MCF 10A (cell line): ENCODE measurements around the gene DUSP22. TPM values are rescaled to one million over a fixed set of nuclear protein-coding genes. Genes with fewer than 3 reads are reported as not detected.

Source experiments
- BruUV-seq: library from RNA; stranded (reverse); fragments of 400-500 nt; replicated peaks from 2 replicates; lab custom pipeline; 2021; lab: Mats Ljungman, UMichigan
- CTCF ChIA-PET: fragments of 300-600 bp; sonication (Branson Sonifier 250); formaldehyde crosslinking; extraction: SDS; loops from one replicate; lab custom pipeline; 2021; ENCODE audit warnings: antibody characterized with exemption, inconsistent platforms; lab: Yijun Ruan, JAX
- POLR2A ChIA-PET: fragments of 300-600, 350-650 bp; sonication (Branson Sonifier 250); formaldehyde crosslinking; extraction: SDS; loops from one replicate; lab custom pipeline; 2020; ENCODE audit warnings: antibody characterized with exemption, inconsistent platforms; lab: Yijun Ruan, JAX
- DNase-seq: peaks from one replicate; pipeline ENCODE4 v3.0.0-alpha.2; 2018; ENCODE audit not compliant: unreplicated experiment
- H3K27ac Mint-ChIP-seq: one replicate; pipeline ENCODE4 v1.8.0; 2022; ENCODE audit warnings: mild to moderate bottlenecking, low read depth, mixed read lengths; ENCODE audit not compliant: unreplicated experiment
- H3K27me3 Mint-ChIP-seq: one replicate; pipeline ENCODE4 v1.8.0; 2022; ENCODE audit warnings: mixed read lengths; ENCODE audit not compliant: insufficient read depth, unreplicated experiment
- H3K36me3 Mint-ChIP-seq: one replicate; pipeline ENCODE4 v1.8.0; 2022; ENCODE audit warnings: mild to moderate bottlenecking, moderate library complexity, mixed read lengths; ENCODE audit not compliant: insufficient read depth, unreplicated experiment
- H3K4me1 Mint-ChIP-seq: one replicate; pipeline ENCODE4 v1.8.0; 2022; ENCODE audit warnings: mixed read lengths; ENCODE audit not compliant: insufficient read depth, unreplicated experiment
- H3K4me3 Mint-ChIP-seq: one replicate; pipeline ENCODE4 v1.8.0; 2022; ENCODE audit warnings: mild to moderate bottlenecking, moderate library complexity, mixed read lengths; ENCODE audit not compliant: unreplicated experiment
- H3K9me3 Mint-ChIP-seq: one replicate; pipeline ENCODE4 v1.8.0; 2022; ENCODE audit warnings: mixed read lengths; ENCODE audit not compliant: unreplicated experiment
- intact Hi-C: fragments of 100-400 bp; cut with micrococcal nuclease; formaldehyde crosslinking; loops from 2 replicates; pipeline ENCODE4 v1.14.1; 2022
- total RNA-seq: library from RNA; stranded (reverse); gene quantifications from 2 replicates; pipeline ENCODE4 v1.2.3, GENCODE V29; 2022
- TF ChIP-seq, protein P1 (sequence below): fragments of 200-600 bp; IDR thresholded peaks from one replicate; pipeline ENCODE4 v1.8.0; 2022; ENCODE audit warnings: antibody characterized with exemption, mild to moderate bottlenecking; ENCODE audit not compliant: unreplicated experiment

The DUSP22 gene
- total RNA-seq, 1 experiment from 2014 or later = 29.4 TPM

DNA sequence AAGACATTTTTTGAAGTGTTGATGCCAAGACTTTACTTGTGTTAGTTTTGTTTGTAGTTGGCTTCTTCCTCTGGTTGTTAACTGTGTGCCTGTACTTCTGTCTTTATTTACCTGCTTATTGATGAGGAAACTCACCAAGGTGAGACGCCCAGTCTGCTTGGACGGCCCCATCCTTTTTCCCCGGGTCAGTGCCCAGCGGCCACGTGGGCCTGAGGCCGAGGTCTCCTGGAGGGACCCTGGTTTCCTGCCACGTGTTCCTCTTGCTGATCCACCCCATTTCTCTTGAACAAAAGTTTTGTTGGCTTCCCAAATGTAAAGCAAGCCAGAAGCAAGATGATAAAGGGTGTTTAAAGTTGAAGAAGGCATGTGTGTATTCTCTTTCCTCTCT is 24.8 kb downstream of the DUSP22 start:
- H3K4me3 Mint-ChIP-seq = no peak overlapping the region
- POLR2A ChIA-PET = interaction anchor here (0.7 to 1.5 kb wide), 3 partner anchors 11 to 16 kb away, joined by 3 read pairs; no protein-coding TSS in a partner anchor
- intact Hi-C loops = no loop called here
- no peak overlapping the region for H3K27ac Mint-ChIP-seq
- BruUV-seq = no TSS peak
- TF ChIP-seq, protein P1, sequence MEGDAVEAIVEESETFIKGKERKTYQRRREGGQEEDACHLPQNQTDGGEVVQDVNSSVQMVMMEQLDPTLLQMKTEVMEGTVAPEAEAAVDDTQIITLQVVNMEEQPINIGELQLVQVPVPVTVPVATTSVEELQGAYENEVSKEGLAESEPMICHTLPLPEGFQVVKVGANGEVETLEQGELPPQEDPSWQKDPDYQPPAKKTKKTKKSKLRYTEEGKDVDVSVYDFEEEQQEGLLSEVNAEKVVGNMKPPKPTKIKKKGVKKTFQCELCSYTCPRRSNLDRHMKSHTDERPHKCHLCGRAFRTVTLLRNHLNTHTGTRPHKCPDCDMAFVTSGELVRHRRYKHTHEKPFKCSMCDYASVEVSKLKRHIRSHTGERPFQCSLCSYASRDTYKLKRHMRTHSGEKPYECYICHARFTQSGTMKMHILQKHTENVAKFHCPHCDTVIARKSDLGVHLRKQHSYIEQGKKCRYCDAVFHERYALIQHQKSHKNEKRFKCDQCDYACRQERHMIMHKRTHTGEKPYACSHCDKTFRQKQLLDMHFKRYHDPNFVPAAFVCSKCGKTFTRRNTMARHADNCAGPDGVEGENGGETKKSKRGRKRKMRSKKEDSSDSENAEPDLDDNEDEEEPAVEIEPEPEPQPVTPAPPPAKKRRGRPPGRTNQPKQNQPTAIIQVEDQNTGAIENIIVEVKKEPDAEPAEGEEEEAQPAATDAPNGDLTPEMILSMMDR = no peak
- peaks cover 4% of the 10 kb centered on the region for H3K36me3 Mint-ChIP-seq
- DNase-seq = no peak
- CTCF ChIA-PET = interaction anchor here (1.2 kb wide), 1 partner anchor 129 kb away, joined by 3 read pairs; no protein-coding TSS in a partner anchor
- H3K9me3 Mint-ChIP-seq = peaks cover 7% of the 10 kb centered on the region
- H3K4me1 Mint-ChIP-seq = no peaks in the 10 kb centered on the region
- H3K27me3 Mint-ChIP-seq = no peaks in the 10 kb centered on the region

DNA sequence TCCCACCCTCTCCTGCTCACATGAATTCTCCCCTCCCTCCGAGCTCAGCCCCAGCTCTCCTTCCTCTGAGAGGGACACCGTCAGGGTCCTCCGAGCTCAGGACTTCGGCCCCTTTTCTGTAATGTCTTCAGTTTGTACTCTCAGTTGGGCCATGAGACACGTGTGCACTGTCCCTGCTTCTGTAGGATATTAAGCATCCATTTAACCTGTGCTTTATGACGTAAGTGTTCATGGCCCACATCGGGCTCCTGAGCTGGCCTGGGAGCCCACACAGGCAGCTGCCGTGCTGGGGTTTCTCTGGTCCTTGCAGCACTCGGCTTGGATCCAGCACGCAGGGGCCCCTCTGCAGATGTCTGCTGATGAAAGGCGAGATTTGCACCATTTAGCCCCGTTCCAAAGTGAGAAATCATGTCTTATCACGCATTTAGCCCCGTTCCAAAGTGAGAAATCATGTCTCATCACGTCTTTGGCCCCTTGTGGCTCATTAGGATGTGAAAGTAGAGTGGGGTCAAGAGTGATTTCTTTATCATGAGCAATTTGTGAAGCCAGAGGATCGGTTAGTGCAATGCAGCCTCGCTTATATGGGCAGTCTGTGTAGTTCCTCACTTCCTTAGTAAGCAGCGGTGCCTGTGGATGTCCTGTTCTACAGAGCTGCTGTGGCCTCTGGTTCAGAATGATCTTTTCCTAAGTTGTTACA is 25.3 kb downstream of the DUSP22 start:
- H3K4me1 Mint-ChIP-seq = no peaks in the 10 kb centered on the region
- TF ChIP-seq, protein P1 = no peak
- no peak for DNase-seq
- intact Hi-C loops = no loop called here
- POLR2A ChIA-PET = interaction anchor here (1.1 to 1.5 kb wide), 3 partner anchors 11 to 129 kb away, joined by 3 read pairs; no protein-coding TSS in a partner anchor
- H3K27ac Mint-ChIP-seq = no peak overlapping the region
- H3K27me3 Mint-ChIP-seq = no peaks in the 10 kb centered on the region
- peaks cover 4% of the 10 kb centered on the region for H3K36me3 Mint-ChIP-seq
- CTCF ChIA-PET = interaction anchor here (0.8 to 1.2 kb wide), 2 partner anchors 91 to 129 kb away, joined by 3 read pairs; no protein-coding TSS in a partner anchor
- no TSS peak for BruUV-seq
- H3K4me3 Mint-ChIP-seq = no peak overlapping the region
- H3K9me3 Mint-ChIP-seq = peaks cover 7% of the 10 kb centered on the region

DNA sequence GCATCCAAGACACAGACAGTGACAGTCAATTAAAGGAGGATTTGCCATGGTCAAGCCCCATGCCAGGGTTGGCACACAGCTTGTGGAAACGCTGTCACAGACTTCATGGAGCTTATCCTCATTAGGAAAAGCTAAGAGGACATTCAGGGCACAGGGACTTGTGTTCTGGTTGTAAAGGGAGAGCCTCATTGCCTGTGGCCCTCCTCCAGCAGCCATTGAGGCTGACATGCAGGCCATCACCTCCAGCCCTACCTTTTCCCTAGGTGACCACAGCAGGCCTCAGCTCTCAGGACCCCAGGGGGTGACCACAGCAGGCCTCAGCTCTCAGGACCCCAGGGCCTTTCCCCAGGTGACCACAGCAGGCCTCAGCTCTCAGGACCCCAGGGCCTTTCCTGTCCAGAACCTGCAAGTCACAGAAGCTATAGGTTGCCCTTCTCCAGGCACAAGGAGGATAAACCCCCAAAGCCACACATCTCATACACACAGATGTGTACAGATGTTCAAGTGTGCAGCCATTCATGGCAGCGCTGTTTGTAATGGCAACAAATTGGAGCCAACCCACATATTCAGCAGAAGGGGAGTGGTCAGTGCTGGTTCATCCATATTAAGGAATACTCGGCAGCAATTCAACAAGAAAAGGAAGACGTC is 26.1 kb downstream of the DUSP22 start:
- DNase-seq = no peak
- Mint-ChIP-seq H3K27me3 (no peaks in the 10 kb centered on the region), H3K27ac (no peak overlapping the region), H3K4me1 (no peaks in the 10 kb centered on the region), H3K4me3 (no peak overlapping the region), H3K36me3 (peaks cover 4% of the 10 kb centered on the region), H3K9me3 (peaks cover 7% of the 10 kb centered on the region)
- TF ChIP-seq, protein P1 = no peak
- BruUV-seq = no TSS peak
- POLR2A ChIA-PET = interaction anchor here (1.1 kb wide), 1 partner anchor 130 kb away, joined by 3 read pairs; no protein-coding TSS in a partner anchor
- intact Hi-C loops = no loop called here
- CTCF ChIA-PET = interaction anchor here (0.8 to 1.5 kb wide), 2 partner anchors 90 to 149 kb away, joined by 3 read pairs; no protein-coding TSS in a partner anchor
